Peyer's patch (tissue), 4 donors: Measurements from ENCODE around the gene KLHL30.

Experiments
- CTCF ChIP-seq, 6 experiments: fragments of 450-650 bp in 4 of 6; fragments of 200-600 bp in 2 of 6; sonication (generic) in 1 of 6; IDR thresholded peaks; one replicate each; pipeline ENCODE4 v1.5.1; 2017 to 2019; ENCODE audit warnings: antibody characterized with exemption in 6 of 6, mild to moderate bottlenecking in 3 of 6, moderate library complexity in 1 of 6
- POLR2A ChIP-seq, 2 donors: fragments of 450-650 bp; IDR thresholded peaks; one replicate each; pipeline ENCODE4 v1.5.1; 2017; ENCODE audit warnings: antibody characterized with exemption in 2 of 2, mild to moderate bottlenecking in 2 of 2, moderate library complexity in 2 of 2

DNA sequence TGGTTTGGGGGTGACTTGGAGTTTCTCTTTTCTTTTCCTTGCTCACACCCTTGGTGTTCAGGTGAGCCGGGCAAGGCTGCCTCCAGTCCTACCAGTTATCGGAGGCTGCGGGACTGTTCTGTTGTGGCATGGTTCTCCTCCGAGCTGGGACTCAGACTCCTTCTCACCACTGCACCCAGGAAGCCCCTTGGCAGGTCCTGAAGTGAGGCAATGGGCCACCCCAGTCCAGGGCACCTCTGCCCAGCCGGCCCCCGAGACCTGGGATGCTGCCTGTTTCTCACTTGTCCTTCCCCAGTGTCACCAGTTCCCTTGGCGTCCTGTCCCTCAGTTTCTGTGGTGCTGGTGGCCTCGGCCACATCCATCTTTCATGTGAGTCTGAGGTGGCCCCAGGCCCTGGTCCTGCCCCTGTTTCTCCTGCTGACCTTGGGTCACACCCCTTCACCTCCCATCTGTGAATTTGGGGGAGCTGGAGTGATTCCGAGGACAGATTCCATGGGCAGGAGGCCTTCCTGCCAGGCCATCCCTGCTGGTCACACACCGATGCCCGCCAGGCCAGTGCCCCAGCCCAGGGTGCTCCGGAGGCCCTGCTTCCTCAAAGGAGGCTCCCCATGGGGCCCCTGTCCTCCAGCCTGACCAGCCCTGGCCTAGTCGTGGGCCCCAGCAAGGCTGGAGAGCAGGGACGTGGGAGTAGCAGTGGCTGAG lies 6.6 kb upstream of the KLHL30 start:
- no peak for TF ChIP-seq CTCF (IDR thresholded peaks at IDR 0.05)
- TF ChIP-seq POLR2A (IDR thresholded peaks at IDR 0.05): no peak
